Mesenchymal stem cell (in vitro differentiated cells and primary cell): ENCODE results near the gene TRIM16.
"Not testable (repeated sequence)": the region's sequence is repeated elsewhere in the genome, so short reads cannot be mapped to it uniquely, and the experiment has no call there.

ENCODE experiments used
- DNase-seq: peaks from one replicate; pipeline ENCODE4 v3.0.0-alpha.2; 2013
- H2AFZ ChIP-seq: one replicate; pipeline ENCODE4 v1.6.1; 2013; ENCODE audit warnings: low read depth, mild to moderate bottlenecking, control low read depth, inconsistent platforms, low read length, moderate library complexity
- H2AK5ac ChIP-seq: 2 replicates; pipeline ENCODE4 v1.6.1; 2013; ENCODE audit warnings: low read length, moderate library complexity, mild to moderate bottlenecking, inconsistent platforms; ENCODE audit not compliant: severe bottlenecking
- H2BK120ac ChIP-seq: one replicate; pipeline ENCODE4 v1.6.1; 2013; ENCODE audit warnings: low read depth, mild to moderate bottlenecking, inconsistent platforms, low read length, moderate library complexity
- H2BK12ac ChIP-seq, 2 experiments: one replicate each; pipeline ENCODE4 v1.6.1; 2013; ENCODE audit warnings: inconsistent platforms in 2 of 2, low read length in 2 of 2, mild to moderate bottlenecking in 2 of 2, moderate library complexity in 2 of 2, control low read depth in 1 of 2
- H2BK15ac ChIP-seq: one replicate; pipeline ENCODE4 v1.6.1; 2013; ENCODE audit warnings: mild to moderate bottlenecking, low read depth, inconsistent platforms; ENCODE audit not compliant: poor library complexity, severe bottlenecking
- H2BK5ac ChIP-seq: 2 replicates; pipeline ENCODE4 v1.6.1; 2013; ENCODE audit warnings: low read depth, mild to moderate bottlenecking, low read length, control low read depth, inconsistent platforms; ENCODE audit not compliant: poor library complexity, severe bottlenecking
- H3K14ac ChIP-seq, 2 experiments: one replicate each; pipeline ENCODE4 v1.6.1; 2013; ENCODE audit warnings: inconsistent platforms in 2 of 2, low read length in 2 of 2, control low read depth in 1 of 2, mild to moderate bottlenecking in 1 of 2, moderate library complexity in 1 of 2
- H3K18ac ChIP-seq, 2 experiments: one replicate each; pipeline ENCODE4 v1.6.1; 2013; ENCODE audit warnings: inconsistent platforms in 2 of 2, low read length in 2 of 2, control low read depth in 1 of 2, low read depth in 1 of 2, mild to moderate bottlenecking in 1 of 2
- H3K23ac ChIP-seq, 2 experiments: one replicate each; pipeline ENCODE4 v1.6.1; 2013; ENCODE audit warnings: inconsistent platforms in 2 of 2, low read length in 2 of 2, mild to moderate bottlenecking in 2 of 2, moderate library complexity in 2 of 2, control low read depth in 1 of 2
- H3K27ac ChIP-seq: 2 replicates; pipeline ENCODE4 v1.5.1; 2013; ENCODE audit warnings: mild to moderate bottlenecking, moderate library complexity, low read length, control low read depth, inconsistent platforms; ENCODE audit not compliant: poor library complexity, severe bottlenecking
- H3K27me3 ChIP-seq, 2 experiments: 2 replicates each; pipeline versions ENCODE4 v1.6.1 to v1.7.0; 2013; ENCODE audit warnings: low read length in 2 of 2, mild to moderate bottlenecking in 2 of 2, moderate library complexity in 2 of 2, control low read depth in 1 of 2, inconsistent platforms in 1 of 2; ENCODE audit not compliant: control insufficient read depth in 1 of 2, insufficient read depth in 1 of 2
- H3K36me3 ChIP-seq, 2 experiments: 2 replicates each; pipeline versions ENCODE4 v1.6.1 to v1.7.0; 2013; ENCODE audit warnings: low read length in 2 of 2, control low read depth in 1 of 2, inconsistent platforms in 1 of 2, low read depth in 1 of 2, mild to moderate bottlenecking in 1 of 2; ENCODE audit not compliant: insufficient read depth in 2 of 2, control insufficient read depth in 1 of 2
- H3K4ac ChIP-seq, 2 experiments: one replicate each; pipeline ENCODE4 v1.6.1; 2013; ENCODE audit warnings: inconsistent platforms in 2 of 2, low read length in 2 of 2, mild to moderate bottlenecking in 2 of 2, moderate library complexity in 2 of 2, control low read depth in 1 of 2, low read depth in 1 of 2
- H3K4me1 ChIP-seq: 2 replicates; pipeline ENCODE4 v1.6.1; 2013; ENCODE audit warnings: low read depth, low read length, control low read depth; ENCODE audit not compliant: control insufficient read depth, insufficient read depth
- H3K4me2 ChIP-seq: 2 replicates; pipeline ENCODE4 v1.6.1; 2013; ENCODE audit warnings: low read length, mild to moderate bottlenecking, inconsistent platforms; ENCODE audit not compliant: poor library complexity, severe bottlenecking
- H3K4me3 ChIP-seq, 2 experiments: 2 replicates each; pipeline versions ENCODE4 v1.5.1 to v1.7.0; 2013; ENCODE audit warnings: low read length in 2 of 2, mild to moderate bottlenecking in 2 of 2, control low read depth in 1 of 2, low read depth in 1 of 2; ENCODE audit not compliant: insufficient read depth in 1 of 2
- H3K79me1 ChIP-seq: replicated peaks from 2 replicates; pipeline ENCODE4 v1.6.1; 2013; ENCODE audit warnings: mild to moderate bottlenecking, control low read depth, low read length, inconsistent platforms; ENCODE audit not compliant: poor library complexity, severe bottlenecking
- H3K9ac ChIP-seq: 2 replicates; pipeline ENCODE4 v1.7.0; 2013; ENCODE audit warnings: mild to moderate bottlenecking, low read length, moderate library complexity
- H3K9me3 ChIP-seq: 2 replicates; pipeline ENCODE4 v1.7.0; 2013; ENCODE audit warnings: mild to moderate bottlenecking, low read length; ENCODE audit not compliant: control insufficient read depth
- H4K8ac ChIP-seq: one replicate; pipeline ENCODE4 v1.6.1; 2013; ENCODE audit warnings: inconsistent platforms, mild to moderate bottlenecking, low read length, moderate library complexity
- H4K91ac ChIP-seq: one replicate; pipeline ENCODE4 v1.6.1; 2013; ENCODE audit warnings: mild to moderate bottlenecking, low read length, inconsistent platforms
- WGBS: methylation state at CpG from one replicate; pipeline ENCODE4 v1.1.7; 2013; ENCODE audit warnings: mixed read lengths; 5-methylcytosine and 5-hydroxymethylcytosine counted together

TRIM16 gene

GRCh38 chr17:15654886-15655561 is 29.1 kb downstream of the TRIM16 start:
- H3K9me3 ChIP-seq: no peaks in the 10 kb centered on the region

GRCh38 chr17:15654401-15654800 is 29.7 kb downstream of the TRIM16 start:
- H3K27me3 ChIP-seq, H3K14ac ChIP-seq, H2AFZ ChIP-seq, DNase-seq, H3K36me3 ChIP-seq, H2BK15ac ChIP-seq, H2BK120ac ChIP-seq, H4K8ac ChIP-seq, H3K9ac ChIP-seq, H3K23ac ChIP-seq, H3K9me3 ChIP-seq, H3K4me3 ChIP-seq, H3K18ac ChIP-seq, H2BK12ac ChIP-seq, H3K79me1 ChIP-seq, H4K91ac ChIP-seq, H2AK5ac ChIP-seq, H3K4ac ChIP-seq, H2BK5ac ChIP-seq: not testable (repeated sequence)
- Histone ChIP-seq H3K4me2 (peak overlapping the region; percentile 55), H3K4me1 (peaks cover 15% of the 10 kb centered on the region), H3K27ac (peak overlapping the region; percentile 98)
- WGBS: 77% methylated on average over 2 of the region's 3 CpGs

More at GRCh38 chr17:15654886-15655561, 29.1 kb downstream of the TRIM16 start:
- no peak for DNase-seq
- H2AK5ac ChIP-seq: peak overlapping the region; percentile 88
- H4K91ac ChIP-seq: no peak overlapping the region
- no peak overlapping the region for H3K4me3 ChIP-seq
- H3K23ac ChIP-seq: no peak overlapping the region
- peak overlapping the region; percentile 90 for H2BK5ac ChIP-seq
- WGBS: 62% methylated on average over 2 of the region's 3 CpGs
- H2AFZ ChIP-seq: peak overlapping the region; percentile 16
- H2BK15ac ChIP-seq: no peak overlapping the region
- no peak overlapping the region for H4K8ac ChIP-seq
- H3K4me1 ChIP-seq: peaks cover 18% of the 10 kb centered on the region
- H3K18ac ChIP-seq: no peak overlapping the region
- H3K4me2 ChIP-seq: no peak overlapping the region
- H3K36me3 ChIP-seq: peaks cover 0 to 7% of the 10 kb centered on the region in 2 experiments
- no peak overlapping the region for H3K4ac ChIP-seq
- H3K9ac ChIP-seq: no peak overlapping the region
- H3K27ac ChIP-seq: peak overlapping the region; percentile 98
- H2BK12ac ChIP-seq: peak overlapping the region in 1 of 2 experiments; percentile 16
- H2BK120ac ChIP-seq: no peak overlapping the region
- H3K14ac ChIP-seq: no peak overlapping the region
- peaks cover 5% of the 10 kb centered on the region for H3K79me1 ChIP-seq
- no peaks in the 10 kb centered on the region for H3K27me3 ChIP-seq

GRCh38 chr17:15652960-15653359 is 31.2 kb downstream of the TRIM16 start:
- Histone ChIP-seq H3K27me3 (no peaks in the 10 kb centered on the region), H4K91ac (no peak overlapping the region), H2AK5ac (peak overlapping the region; percentile 3), H3K9me3 (no peaks in the 10 kb centered on the region), H2BK15ac (no peak overlapping the region), H3K9ac (no peak overlapping the region), H3K14ac (no peak overlapping the region), H3K18ac (no peak overlapping the region), H2BK5ac (no peak overlapping the region), H3K36me3 (no peaks in the 10 kb centered on the region), H4K8ac (no peak overlapping the region), H3K27ac (no peak overlapping the region), H2BK12ac (peak overlapping the region in 1 of 2 experiments; percentile 21), H3K23ac (no peak overlapping the region), H3K79me1 (peaks cover 3% of the 10 kb centered on the region), H3K4me2 (no peak overlapping the region), H3K4ac (no peak overlapping the region), H3K4me3 (no peak overlapping the region), H2BK120ac (no peak overlapping the region), H2AFZ (no peak overlapping the region), H3K4me1 (peaks cover 11% of the 10 kb centered on the region)
- no peak for DNase-seq
- WGBS: 97% methylated on average over 6 of the region's 6 CpGs

GRCh38 chr17:15651583-15652110 is 32.5 kb downstream of the TRIM16 start:
- Histone ChIP-seq H3K4me3 (peak overlapping the region; percentile 63 to 80), H2BK120ac (peak overlapping the region; percentile 66), H2AFZ (no peak overlapping the region), H2BK12ac (peak overlapping the region; percentile 75 to 88), H3K14ac (peak overlapping the region in 1 of 2 experiments; percentile 56), H3K36me3 (no peaks in the 10 kb centered on the region), H3K4ac (peak overlapping the region; percentile 50 to 89), H2BK5ac (peak overlapping the region; percentile 66), H3K4me2 (peak overlapping the region; percentile 64), H3K9me3 (no peaks in the 10 kb centered on the region), H3K79me1 (peaks cover 3% of the 10 kb centered on the region), H4K8ac (peak overlapping the region; percentile 92), H3K4me1 (peaks cover 11% of the 10 kb centered on the region), H2AK5ac (peak overlapping the region; percentile 62), H3K27me3 (no peaks in the 10 kb centered on the region), H3K9ac (peak overlapping the region; percentile 79), H2BK15ac (peak overlapping the region; percentile 78), H3K27ac (peak overlapping the region; percentile 83), H3K18ac (peak overlapping the region; percentile 60 to 80), H4K91ac (peak overlapping the region; percentile 20), H3K23ac (peak overlapping the region in 1 of 2 experiments; percentile 27)
- 0% methylated on average over 7 of the region's 8 CpGs for WGBS
- peak; percentile 99 for DNase-seq
